HG03432 (cell line): Measurements from ENCODE around the gene ABLIM1.

Experiments
- ATAC-seq: cut with Tn5 transposase; IDR thresholded peaks from one replicate; pipeline ENCODE4 v1.9.1; 2021; ENCODE audit warnings: mild to moderate bottlenecking, moderate library complexity; ENCODE audit not compliant: unreplicated experiment

The ABLIM1 gene

DNA sequence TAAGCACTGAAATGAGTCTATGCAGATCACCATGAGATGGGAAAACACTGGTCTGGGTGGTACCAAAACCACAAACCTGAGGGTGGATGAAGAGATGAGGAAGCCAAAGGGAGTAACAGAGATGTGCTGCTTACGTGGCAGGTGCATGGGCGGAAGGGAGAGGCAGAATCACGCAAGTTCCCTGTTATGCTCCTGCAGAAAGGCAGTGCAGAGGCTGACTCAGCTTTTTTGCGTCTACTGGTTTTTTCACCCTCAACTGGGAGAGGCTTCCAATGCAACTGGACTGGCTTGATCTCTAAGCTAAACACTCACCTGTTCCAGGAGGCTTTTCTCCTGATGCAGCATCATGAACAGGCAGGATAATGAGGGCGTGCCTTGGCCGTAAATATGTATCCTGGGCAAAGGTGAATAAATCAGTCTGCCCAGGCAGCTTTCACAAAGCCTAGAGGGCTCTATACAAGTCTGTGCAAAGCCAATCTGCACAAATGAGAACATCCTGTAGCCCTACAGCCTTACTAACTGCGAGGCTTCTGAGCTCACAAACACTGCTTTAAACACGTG is 158.4 kb downstream of the ABLIM1 start:
- ATAC-seq, result peak; percentile 31

- peak; percentile 28 for ATAC-seq
Measured at GRCh38 chr10:114499116-114499515, 159.0 kb downstream of the ABLIM1 start.

DNA sequence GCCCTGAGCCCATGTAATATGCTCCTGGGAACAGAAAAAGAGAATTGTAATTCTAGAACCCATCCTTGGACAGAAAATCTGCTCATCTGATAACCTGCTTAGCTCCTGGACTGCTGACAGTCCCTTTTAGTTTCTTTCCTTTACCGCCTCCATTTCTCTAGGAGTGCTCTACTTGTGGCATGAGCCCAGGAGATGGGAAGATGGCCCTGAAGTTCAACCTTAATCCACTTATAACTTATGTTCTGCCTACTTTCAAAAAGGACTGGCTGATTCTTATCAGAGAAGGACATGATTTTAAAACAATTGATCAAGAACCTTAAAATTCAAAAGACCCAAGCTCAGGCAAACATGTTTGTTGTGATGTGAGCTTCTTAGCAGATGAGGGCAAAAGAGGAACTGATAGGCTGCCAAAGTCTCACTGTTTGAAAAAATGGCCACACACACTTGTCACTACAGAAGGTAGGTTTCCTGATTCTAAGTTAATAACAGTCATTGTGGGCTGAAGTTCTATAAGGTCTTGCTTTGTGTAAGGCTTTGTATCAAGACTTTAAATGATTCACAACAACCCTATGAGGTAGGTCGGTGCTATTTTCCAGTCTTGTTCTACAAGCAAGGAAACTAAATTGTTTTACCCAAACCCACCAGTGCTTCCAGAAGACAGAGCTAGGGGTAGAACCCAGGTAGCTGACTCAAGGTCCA is 159.5 kb downstream of the ABLIM1 start:
- peak; percentile 58 for ATAC-seq

DNA sequence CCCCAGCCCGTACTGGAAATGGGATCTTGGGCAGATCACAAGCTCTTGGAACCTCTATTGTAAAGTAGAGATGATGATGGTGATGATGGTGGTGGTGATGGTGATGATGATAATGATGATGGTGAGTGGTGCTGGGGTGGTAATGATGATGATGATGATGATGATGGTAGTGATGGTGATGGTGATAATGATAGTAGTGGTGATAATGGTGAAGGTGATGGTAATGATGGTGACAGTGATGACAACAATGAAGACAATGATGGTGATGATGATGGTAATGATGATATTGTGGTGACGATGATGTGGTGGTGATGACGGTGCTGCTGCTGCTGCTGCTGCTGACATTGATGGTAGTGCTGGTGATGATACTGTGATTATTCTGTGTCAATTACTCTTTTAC is 162.8 kb downstream of the ABLIM1 start:
- ATAC-seq, result no peak

DNA sequence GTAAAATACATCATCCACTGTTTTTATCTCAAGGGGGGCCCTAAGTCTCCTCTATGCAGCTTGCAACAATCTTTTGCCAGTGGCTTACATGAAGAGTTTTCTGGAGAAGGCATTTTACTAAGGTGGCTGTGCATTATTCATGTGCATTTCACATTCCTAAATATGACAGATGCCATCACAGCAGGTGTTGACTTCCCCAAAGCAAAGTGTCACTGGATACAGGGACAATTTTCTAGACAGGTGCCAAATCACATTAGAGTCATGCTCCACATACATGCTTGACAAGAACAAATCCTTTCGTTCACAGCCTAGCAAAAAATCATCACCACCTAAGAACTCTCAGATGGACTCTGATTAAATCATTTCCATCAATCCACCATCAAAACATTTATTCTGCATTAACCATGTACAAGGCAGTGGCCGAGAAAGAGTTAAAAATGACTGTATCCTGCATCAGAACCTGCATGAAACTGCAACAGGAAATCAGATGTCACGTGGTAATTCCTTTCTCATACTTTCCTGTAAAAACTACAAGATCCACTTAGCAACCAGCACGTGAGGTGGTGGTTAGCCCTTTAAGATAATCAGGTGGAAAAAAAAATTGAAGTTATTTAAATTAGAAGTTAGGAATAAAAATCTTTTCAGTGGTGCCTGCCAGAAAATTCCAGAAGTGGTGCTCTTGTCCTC is 165.6 kb downstream of the ABLIM1 start:
- peak; percentile 27 for ATAC-seq

DNA sequence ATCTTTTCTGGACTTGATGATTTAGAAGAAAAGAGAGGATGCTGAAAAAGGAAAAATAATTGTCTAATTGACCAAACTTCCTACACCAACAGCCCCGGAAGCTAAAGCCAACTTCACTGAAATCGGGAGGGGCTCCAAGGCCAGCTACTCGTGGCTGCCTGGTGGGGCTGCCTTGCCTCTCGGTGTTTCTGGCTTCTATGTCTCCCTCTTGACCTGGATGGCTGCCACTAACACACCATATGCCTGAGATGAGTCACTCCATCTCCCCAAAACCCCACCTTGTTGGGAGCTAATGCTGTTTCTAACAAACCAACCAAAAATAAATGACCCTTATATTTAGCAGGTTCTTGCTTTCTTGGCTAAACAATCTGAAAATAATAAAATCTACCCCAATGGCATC is 166.1 kb downstream of the ABLIM1 start:
- ATAC-seq, result no peak

- ATAC-seq, result no peak
Measured at GRCh38 chr10:114491419-114491818, 166.7 kb downstream of the ABLIM1 start.

DNA sequence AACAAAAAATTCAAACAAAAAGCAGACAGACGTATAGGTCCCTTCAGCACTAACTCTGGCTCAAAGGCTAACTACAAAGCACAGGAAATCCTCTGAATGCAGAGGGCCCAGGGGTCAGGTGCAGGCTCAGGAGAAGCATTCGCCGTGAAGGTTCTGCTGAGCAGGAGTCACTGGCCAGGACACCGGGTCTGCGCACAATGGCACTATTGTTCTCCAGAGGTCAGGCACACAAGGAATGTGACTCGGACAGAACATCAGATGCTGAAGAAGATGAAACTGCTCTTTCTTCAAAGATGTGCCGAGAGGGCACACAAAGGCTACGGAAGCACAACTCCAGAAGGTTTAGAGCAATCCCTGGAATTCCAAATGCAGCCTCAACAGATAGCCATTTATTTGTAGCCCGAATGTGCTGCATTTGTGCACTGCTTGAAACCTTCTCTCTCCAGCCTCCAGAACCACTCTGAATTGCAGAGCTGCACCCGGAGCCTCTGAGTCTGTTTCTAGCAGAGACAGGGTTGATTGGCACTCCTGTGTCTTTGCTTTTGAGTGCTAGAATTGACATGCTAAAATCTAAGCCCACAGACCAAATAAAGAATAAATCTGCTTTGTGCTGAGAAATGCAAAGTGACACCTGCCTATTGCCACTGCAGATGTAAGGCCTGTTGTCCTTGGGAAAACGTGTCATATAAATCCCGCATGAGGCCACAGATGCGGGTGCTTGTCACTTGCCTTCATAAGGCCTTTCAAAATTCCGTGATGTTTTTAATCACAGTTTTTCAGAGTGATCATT is 168.4 kb downstream of the ABLIM1 start:
- ATAC-seq, result no peak

DNA sequence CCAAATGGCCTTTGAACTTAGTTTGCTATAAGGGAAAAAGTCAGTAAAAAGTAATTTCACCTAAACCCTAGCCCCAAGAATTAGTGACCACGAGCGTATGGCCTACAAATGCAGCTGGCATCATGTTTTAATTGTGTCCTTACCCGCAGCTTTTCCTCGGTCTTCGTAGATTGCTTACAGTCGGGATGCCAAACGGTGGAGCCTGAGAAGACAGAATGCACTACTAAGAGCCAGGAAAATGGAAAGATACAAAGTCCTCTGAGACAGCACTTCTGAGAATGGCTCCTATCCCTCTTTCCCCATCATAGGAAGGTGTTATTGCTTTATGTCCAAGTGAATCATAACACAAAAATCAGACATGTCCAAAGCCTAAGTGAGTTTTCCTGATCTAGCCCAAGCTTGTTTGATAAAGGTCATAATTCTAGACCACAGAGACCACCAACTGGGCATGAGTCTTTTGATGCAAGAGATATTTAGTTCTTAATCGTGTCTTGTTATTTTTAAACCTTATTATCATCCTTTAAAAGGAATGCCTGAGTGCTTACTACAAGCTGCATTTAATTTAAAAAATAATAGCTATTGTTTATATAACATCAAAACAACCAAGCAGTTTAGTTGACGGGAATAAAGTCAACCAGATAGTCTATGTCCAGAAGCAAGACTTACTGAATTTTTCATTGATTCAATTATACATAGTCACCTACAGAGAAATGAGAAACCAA is 170.1 kb downstream of the ABLIM1 start:
- ATAC-seq, result no peak

DNA sequence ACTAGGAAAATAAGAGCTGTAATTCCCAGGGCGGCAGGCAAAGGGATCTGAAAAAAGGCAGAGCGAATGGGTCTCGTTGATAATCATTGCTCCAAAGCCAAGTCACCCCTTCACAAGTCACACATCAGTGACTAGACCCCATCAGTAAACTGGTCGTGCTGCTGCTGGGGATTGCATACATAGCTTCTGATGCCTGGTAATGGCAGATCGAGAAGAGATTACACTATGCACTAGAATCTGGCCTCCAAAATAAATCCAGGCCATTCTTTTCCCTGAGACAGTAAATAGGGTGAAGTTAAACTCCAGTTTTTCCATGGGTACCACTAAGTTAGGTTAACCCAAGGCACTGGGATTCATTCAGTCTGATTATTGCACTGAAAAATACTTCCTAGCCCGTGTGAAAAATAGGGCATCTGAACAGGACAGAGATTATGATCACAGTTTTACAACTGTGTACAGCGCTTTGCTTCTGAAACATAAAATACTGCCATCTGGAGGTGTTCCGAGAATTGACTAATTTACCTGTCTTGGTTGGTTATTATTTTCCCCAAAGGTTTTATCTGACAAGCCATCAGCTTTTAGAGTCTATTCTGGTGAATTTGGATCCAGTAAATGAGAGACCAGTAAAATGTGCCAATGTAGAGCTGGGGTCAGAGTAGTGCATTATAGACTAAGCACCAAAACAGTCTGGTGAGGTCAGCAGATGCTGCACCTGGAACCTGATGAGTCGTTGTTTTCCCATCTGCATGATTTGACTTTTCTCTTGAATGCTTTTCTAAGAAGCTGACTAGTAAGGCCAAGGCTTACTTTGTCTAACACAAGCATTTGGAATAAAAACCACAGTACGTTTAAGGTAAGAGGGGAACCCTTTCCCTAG is 170.9 kb downstream of the ABLIM1 start:
- no peak for ATAC-seq

DNA sequence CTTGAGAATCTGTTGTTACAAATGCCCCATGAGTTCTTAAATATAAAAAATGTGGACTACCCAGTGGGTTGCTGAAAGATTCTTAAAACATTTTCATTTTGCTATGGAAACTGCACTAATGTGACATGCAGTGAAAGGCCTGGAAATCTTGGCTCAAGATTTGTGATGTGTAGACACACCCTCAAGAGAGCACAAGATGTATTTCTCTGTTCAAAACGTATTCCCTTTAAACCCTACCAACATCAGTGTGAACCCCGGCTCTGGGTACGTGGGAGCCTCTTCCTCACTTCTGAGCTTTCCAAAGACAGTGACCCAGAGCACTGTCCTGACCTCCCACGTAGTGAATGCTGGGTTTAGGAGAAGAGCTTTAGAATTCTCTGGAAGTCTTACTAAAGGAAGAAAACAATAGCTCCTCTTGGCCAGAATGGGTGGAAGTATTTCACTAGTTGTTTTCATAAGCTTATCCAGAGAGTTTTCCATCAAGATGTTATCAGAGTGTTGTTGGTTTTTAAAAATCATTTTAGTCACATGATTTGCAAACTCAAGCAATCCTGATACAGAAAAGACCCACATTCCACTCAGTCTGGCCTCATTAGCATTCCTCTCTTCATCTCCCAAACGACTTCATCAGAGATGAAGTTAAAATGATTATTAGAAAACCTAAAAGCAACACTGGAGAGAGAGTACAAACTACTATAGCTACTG is 172.2 kb downstream of the ABLIM1 start:
- no peak for ATAC-seq

GRCh38 chr10:114483575-114483974 is 174.5 kb downstream of the ABLIM1 start:
- no peak for ATAC-seq

- ATAC-seq, result no peak
Measured at GRCh38 chr10:114482480-114483304, 175.4 kb downstream of the ABLIM1 start.

DNA sequence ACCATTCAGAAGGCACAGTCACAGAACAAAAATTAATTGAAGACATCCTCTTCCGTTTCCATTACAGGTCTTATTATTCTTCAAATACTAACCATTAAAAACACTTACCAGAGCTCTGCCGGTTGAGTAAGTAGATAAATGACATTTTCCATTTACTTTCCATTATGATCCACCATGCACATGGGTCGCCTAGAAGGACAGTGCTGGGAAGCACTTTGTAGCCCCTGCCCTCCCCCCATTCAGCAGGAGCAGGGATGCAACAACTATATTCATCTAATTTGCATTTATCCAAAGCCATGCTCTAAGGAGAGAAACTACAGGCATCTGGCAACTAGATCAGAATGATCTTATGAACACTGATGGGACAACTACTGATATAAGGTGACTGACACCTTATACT is 177.0 kb downstream of the ABLIM1 start:
- ATAC-seq, result no peak

DNA sequence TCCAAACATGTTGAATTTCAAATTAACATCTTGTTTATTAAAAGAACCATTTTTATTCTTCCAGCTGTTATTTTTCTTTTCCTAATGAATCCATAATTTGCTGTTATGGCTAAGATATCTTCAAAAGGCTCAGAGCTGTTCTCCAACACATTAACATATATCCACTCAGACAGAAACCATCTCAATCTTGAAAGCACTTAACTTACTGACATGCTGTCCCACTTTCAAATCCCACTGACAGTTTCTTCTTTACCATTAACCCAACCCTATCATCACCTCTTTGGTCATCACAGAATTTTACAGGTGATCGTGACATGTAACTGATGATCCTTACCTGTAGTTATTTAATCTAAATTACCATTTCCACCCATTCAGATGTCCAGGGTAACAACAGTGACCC is 178.2 kb downstream of the ABLIM1 start:
- ATAC-seq, result no peak

DNA sequence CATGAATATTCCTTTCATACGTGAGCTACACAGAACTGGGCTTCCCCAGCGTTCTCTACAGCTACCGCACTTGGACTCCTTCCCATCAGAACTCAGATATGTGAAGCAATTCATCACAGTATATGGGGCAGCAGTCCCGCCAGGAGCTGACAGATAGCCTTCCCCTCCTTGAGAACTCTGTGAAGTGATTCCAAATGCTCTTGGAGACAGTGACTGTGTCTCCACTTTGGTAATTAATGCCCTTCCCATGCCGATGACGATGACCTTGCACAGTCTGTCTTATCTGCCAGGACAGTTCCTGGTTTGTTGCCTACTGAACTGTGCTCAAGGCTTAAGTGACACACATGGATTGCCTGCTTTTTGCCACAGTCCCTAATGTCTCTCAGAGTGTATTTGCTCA is 178.8 kb downstream of the ABLIM1 start:
- no peak for ATAC-seq

DNA sequence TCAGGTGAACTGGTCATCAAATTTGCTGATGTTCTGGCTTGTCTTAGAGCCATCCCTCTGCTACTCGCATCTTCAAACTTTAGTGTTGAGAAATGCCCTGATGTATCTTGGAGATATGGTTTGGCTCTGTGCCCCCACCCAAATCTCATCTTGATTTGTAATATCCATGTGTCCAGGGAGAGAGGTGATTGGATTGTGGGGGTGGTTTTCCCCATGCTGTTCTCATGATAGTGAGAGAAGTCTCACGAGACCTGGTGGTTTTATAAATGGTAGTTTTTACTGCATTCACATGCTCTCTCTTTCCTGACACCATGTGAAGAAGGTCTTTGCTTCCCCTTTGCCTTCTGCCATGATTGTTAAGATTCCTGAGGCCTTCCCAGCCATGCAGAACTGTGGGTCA is 179.8 kb downstream of the ABLIM1 start:
- ATAC-seq, result no peak

- no peak for ATAC-seq
Measured at GRCh38 chr10:114477285-114477684, 180.8 kb downstream of the ABLIM1 start.
